BLaER1 (cell line): ENCODE measurements around the gene YARS2.
A peak's percentile ranks its signal among the peaks of the same experiment; 100 is the strongest.

Experiments used
- H3K27ac ChIP-seq: shearing (Covaris generic); formaldehyde crosslinking; 2 replicates; pipeline ENCODE4 v1.8.1; 2022
- H3K27me3 ChIP-seq: shearing (Covaris generic); formaldehyde crosslinking; 2 replicates; pipeline ENCODE4 v1.8.1; 2022
- H3K36me3 ChIP-seq: shearing (Covaris generic); formaldehyde crosslinking; 2 replicates; pipeline ENCODE4 v1.8.1; 2022
- H3K4me1 ChIP-seq: shearing (Covaris generic); formaldehyde crosslinking; 2 replicates; pipeline ENCODE4 v1.8.1; 2022
- H3K4me2 ChIP-seq: shearing (Covaris generic); formaldehyde crosslinking; 2 replicates; pipeline ENCODE4 v1.8.1; 2022
- H3K4me3 ChIP-seq: shearing (Covaris generic); formaldehyde crosslinking; 2 replicates; pipeline ENCODE4 v1.8.1; 2022
- H3K9ac ChIP-seq: shearing (Covaris generic); formaldehyde crosslinking; 2 replicates; pipeline ENCODE4 v1.8.1; 2022
- H3K9me3 ChIP-seq: shearing (Covaris generic); formaldehyde crosslinking; 2 replicates; pipeline ENCODE4 v1.8.1; 2022
- H4K20me1 ChIP-seq: shearing (Covaris generic); formaldehyde crosslinking; 2 replicates; pipeline ENCODE4 v1.8.1; 2022
- Cebpa-rat ChIP-seq: shearing (Covaris generic); IDR thresholded peaks from 2 replicates; pipeline ENCODE4 v1.8.1; 2022

The YARS2 gene

DNA sequence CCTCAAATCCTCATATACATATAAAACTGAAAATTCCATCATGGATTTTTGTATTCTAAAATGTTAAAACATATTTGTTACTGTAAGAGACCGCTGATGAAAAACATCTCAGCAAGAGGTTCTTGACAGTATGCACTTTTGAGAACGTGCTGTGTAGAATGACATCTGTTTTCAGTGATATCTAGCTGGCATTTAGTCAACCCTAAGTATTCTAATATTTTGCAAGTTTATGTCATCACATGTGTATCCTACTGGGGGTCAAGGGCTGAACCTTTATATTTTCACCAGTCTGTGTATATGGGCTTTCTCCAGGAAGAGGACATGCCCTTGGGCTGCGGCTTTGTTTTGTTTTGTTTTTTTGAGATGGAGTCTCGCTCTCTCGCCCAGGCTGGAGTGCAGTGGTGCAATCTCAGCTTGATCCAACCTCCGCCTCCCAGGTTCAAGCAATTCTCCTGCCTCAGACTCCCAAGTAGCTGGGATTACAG is 22.0 kb upstream of the YARS2 start:
- H4K20me1 ChIP-seq, result no peaks in the 10 kb centered on the region
- no peaks in the 10 kb centered on the region for H3K9me3 ChIP-seq
- TF ChIP-seq Cebpa-rat, result no peak
- no peaks in the 10 kb centered on the region for H3K4me1 ChIP-seq
- H3K36me3 ChIP-seq, result no peaks in the 10 kb centered on the region
- no peak overlapping the region for H3K27ac ChIP-seq
- no peak overlapping the region for H3K9ac ChIP-seq
- H3K4me3 ChIP-seq, result no peak overlapping the region
- no peak overlapping the region for H3K4me2 ChIP-seq
- H3K27me3 ChIP-seq, result no peaks in the 10 kb centered on the region

DNA sequence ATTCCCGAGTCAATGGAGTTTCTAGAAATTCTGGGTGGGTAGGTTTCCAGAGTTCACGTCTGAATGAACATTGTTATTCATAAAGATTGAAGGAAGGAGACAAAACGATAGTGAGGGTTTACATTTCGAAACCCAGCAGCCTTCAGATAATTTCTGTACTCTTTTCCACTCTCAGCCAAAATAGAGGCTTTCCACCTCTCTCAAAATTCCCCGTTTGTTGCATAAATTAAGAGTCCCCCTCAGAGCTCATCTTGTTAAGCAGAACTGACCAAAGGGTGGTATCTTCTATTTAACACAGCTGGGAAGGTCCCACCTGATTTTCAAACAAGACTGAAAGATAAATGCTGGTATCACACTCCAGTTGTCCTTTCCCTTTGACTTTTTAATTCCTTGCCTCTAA is 21.5 kb upstream of the YARS2 start:
- H3K4me3 ChIP-seq, result no peak overlapping the region
- no peak overlapping the region for H3K9ac ChIP-seq
- no peak overlapping the region for H3K4me2 ChIP-seq
- no peaks in the 10 kb centered on the region for H3K4me1 ChIP-seq
- no peaks in the 10 kb centered on the region for H3K36me3 ChIP-seq
- TF ChIP-seq Cebpa-rat, result no peak
- no peaks in the 10 kb centered on the region for H3K27me3 ChIP-seq
- no peaks in the 10 kb centered on the region for H4K20me1 ChIP-seq
- H3K27ac ChIP-seq, result no peak overlapping the region
- H3K9me3 ChIP-seq, result no peaks in the 10 kb centered on the region

DNA sequence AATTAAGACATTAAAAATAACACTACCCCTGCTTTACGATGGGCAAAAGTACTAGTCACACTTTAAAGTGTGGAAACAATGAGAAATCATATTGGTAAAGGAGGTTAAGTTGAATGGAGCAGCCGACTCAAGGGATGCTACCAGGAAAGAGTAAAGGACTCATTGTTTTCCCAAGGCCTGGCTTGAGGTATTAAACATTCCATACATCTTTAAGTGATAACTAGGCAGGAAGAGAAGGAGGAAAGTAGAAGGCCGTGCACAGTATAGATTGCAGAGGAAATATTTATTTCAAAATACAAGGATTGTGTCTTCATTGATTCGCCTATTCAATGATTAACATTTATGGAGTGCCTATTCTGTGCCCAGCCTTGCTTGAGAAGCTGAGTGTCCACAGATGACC is 20.6 kb upstream of the YARS2 start:
- no peak for TF ChIP-seq Cebpa-rat
- Histone ChIP-seq H3K27ac (no peak overlapping the region), H3K36me3 (no peaks in the 10 kb centered on the region)

DNA sequence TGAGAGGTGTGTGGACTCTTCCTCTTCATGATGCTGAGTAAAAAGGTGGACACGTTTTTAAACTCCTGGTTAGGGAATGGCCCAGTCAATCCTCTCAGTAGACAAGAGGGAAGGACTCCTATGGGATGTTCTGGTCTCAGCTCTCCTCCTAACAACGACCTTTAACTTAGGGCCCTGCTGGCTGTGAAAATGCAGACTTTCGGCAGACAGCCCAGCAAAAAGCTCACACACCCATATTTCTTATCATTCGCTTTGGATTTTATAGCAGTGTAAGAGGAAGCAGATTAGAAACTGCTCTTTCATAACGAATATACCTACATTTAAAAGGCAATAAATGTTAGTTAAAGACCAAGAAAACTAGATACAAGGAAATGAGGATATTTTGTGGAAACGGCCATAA is 18.0 kb upstream of the YARS2 start:
- Histone ChIP-seq H3K27ac (no peak overlapping the region), H3K4me3 (no peak overlapping the region), H4K20me1 (no peaks in the 10 kb centered on the region), H3K4me2 (no peak overlapping the region), H3K27me3 (no peaks in the 10 kb centered on the region), H3K9ac (no peak overlapping the region), H3K4me1 (no peaks in the 10 kb centered on the region), H3K9me3 (no peaks in the 10 kb centered on the region), H3K36me3 (no peaks in the 10 kb centered on the region)
- no peak for TF ChIP-seq Cebpa-rat

More for the DNA sequence above, 20.6 kb upstream of the YARS2 start:
- Histone ChIP-seq H3K4me2 (no peak overlapping the region), H3K9me3 (no peaks in the 10 kb centered on the region), H3K4me1 (no peaks in the 10 kb centered on the region), H3K27me3 (no peaks in the 10 kb centered on the region), H4K20me1 (no peaks in the 10 kb centered on the region), H3K4me3 (no peak overlapping the region), H3K9ac (no peak overlapping the region)

DNA sequence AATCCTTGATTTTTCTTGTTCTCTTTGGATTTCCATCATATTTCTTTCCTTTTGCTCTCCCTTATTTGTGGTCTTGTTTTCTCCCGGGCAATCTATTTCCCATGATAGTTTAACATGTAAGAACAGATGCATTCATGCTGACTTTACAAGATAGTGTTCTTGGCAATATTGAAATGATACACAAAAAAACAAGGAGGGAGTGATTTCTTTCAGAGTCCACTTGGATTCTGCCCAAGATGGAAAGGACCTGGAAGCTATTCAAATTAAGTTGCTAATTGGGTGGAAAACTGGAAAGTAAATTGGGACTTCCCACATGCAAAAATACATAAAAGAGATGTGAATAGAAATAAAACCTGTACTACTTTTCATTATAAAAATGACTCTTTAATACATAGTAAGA is 14.4 kb upstream of the YARS2 start:
- Histone ChIP-seq H3K27me3 (no peaks in the 10 kb centered on the region), H3K4me2 (no peak overlapping the region), H3K4me3 (no peak overlapping the region), H3K4me1 (no peaks in the 10 kb centered on the region), H3K36me3 (no peaks in the 10 kb centered on the region), H3K27ac (no peak overlapping the region), H3K9me3 (no peaks in the 10 kb centered on the region), H3K9ac (no peak overlapping the region), H4K20me1 (no peaks in the 10 kb centered on the region)
- no peak for TF ChIP-seq Cebpa-rat

DNA sequence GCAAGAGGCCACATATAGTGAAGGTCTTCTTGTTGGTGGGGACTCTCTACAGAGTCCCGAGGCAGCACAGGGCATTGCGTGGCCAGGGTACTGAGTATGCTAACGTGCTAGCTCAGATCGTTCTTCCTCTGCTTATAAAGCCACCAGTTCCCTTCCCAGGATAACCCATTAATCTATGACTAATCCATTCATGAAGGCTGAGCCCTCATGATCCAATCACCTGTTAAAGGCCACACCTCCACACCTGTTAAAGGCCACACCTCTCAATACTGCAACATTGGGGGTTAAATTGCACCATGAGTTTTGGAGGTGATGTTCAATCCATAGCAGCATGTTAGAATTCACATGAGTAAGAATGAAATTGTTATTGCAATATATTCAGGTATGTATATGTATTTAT is 12.8 kb upstream of the YARS2 start:
- Histone ChIP-seq H3K9me3 (no peaks in the 10 kb centered on the region), H3K27ac (no peak overlapping the region), H3K9ac (no peak overlapping the region), H3K27me3 (no peaks in the 10 kb centered on the region), H3K36me3 (no peaks in the 10 kb centered on the region), H3K4me1 (no peaks in the 10 kb centered on the region), H3K4me2 (no peak overlapping the region), H4K20me1 (no peaks in the 10 kb centered on the region), H3K4me3 (no peak overlapping the region)
- no peak for TF ChIP-seq Cebpa-rat

DNA sequence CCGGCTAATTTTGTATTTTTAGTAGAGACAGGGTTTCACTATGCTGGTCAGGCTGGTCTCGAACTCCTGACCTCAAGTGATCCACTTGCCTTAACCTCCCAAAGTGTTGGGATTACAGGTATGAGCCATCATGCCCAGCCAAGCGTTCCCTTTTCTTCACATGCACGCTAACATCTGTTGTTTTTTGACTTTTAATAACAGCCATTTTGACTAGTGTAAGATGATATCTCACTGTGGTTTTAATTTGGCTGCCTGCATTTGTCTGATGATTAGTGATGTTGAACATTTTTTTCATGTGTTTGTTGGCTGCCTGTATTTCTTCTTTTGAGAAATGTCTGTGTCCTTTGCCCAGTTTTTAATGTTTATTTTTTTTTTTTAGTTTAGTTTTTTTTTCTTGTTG is 10.2 kb upstream of the YARS2 start:
- H3K27me3 ChIP-seq, result no peaks in the 10 kb centered on the region
- H3K9me3 ChIP-seq, result no peaks in the 10 kb centered on the region
- no peak overlapping the region for H3K4me2 ChIP-seq
- no peak overlapping the region for H3K9ac ChIP-seq
- H3K36me3 ChIP-seq, result no peaks in the 10 kb centered on the region
- peaks cover 8% of the 10 kb centered on the region; the same call in 1 of the 2 replicates for H3K4me1 ChIP-seq
- no peak overlapping the region for H3K27ac ChIP-seq
- H4K20me1 ChIP-seq, result no peaks in the 10 kb centered on the region
- TF ChIP-seq Cebpa-rat, result no peak
- H3K4me3 ChIP-seq, result no peak overlapping the region

DNA sequence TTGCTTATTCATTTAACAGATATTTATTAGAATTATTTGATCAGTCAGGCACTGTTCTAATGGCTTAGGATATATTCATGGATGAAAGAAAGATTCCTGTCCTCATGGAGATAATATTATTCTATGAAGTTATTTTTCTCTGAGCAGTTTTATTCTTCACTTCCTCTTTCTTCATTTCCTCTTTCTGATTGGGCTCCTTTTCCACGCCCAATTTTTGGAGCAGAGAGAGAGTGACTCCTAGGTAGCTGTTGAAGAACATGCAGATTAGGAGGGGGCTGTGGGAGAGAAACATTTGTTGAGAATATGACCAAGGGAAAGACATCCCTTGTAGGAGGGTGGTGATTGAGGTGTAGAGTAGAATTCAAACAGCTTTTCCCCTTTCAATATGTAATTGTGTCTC is 6.0 kb upstream of the YARS2 start:
- Histone ChIP-seq H4K20me1 (no peaks in the 10 kb centered on the region), H3K27me3 (no peaks in the 10 kb centered on the region), H3K36me3 (no peaks in the 10 kb centered on the region), H3K4me1 (peaks cover 9% of the 10 kb centered on the region; the same call in 1 of the 2 replicates), H3K4me2 (peak overlapping the region; percentile 24), H3K4me3 (no peak overlapping the region), H3K9ac (no peak overlapping the region), H3K9me3 (no peaks in the 10 kb centered on the region), H3K27ac (no peak overlapping the region)
- TF ChIP-seq Cebpa-rat, result no peak

DNA sequence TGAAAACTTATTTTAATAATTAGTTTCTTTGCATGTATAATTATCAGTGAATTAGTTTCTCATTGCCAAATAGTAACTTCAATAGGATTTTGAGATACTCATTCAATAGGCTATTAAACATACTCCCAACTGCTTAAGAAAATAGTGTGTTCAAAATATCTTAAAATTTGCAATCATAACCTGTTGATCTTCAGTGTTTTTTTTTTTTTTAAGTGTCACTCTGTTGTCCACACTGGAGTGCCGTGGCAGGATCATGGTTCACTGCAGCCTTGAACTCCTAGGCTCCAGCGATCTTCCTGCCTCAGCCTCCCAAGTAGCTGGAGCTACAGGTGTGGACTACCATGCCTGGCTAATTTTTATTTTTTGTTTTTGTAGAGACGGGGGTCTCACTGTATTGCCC is 1.5 kb upstream of the YARS2 start:
- no peak for TF ChIP-seq Cebpa-rat
- Histone ChIP-seq H3K4me1 (peaks cover 30% of the 10 kb centered on the region), H3K27ac (no peak overlapping the region), H4K20me1 (no peaks in the 10 kb centered on the region; the same call in 1 of the 2 replicates), H3K4me3 (no peak overlapping the region), H3K9ac (peak overlapping the region; percentile 44), H3K9me3 (no peaks in the 10 kb centered on the region), H3K36me3 (peaks cover 13% of the 10 kb centered on the region), H3K4me2 (no peak overlapping the region), H3K27me3 (no peaks in the 10 kb centered on the region)

DNA sequence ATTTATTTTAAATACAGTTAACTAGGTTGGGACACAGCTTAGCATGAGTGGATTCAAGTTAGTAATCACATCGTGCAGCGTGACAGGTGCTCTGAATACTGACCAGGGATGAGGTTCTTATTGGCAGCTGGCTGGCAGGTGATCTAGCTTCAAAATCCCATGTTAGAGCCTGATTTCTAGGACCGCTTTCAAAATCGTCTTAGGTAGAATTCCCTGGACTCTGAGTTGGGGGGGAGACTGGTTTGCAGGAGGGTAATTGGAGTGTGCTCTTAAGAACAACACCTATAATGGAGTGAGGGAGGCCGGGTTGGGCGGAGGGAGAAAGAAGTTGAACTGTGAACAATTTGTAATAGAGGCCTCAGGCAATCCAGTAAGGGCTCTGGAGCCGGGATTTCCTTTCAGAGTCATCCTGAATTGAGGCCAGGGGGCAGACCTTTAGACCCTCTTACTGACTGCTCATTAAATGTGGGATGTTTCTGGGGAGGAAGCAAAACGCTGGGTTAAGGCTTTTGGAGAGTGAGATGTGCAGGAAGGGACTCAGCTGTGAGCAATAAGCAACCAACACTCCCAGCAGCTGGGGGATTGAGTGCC is 874 bp upstream of the YARS2 start:
- no peaks in the 10 kb centered on the region for H3K27me3 ChIP-seq
- peak overlapping the region; percentile 97 for H3K4me3 ChIP-seq
- peaks cover 3% of the 10 kb centered on the region; the same call in 1 of the 2 replicates for H4K20me1 ChIP-seq
- peaks cover 19% of the 10 kb centered on the region for H3K36me3 ChIP-seq
- TF ChIP-seq Cebpa-rat, result no peak
- no peaks in the 10 kb centered on the region for H3K9me3 ChIP-seq
- H3K4me2 ChIP-seq, result peak overlapping the region; percentile 90
- no peak overlapping the region for H3K27ac ChIP-seq
- H3K9ac ChIP-seq, result no peak overlapping the region
- H3K4me1 ChIP-seq, result peaks cover 26% of the 10 kb centered on the region
